Sigmoid colon (tissue), 7 donors: ENCODE results near the gene IGLL1. TPM values are rescaled to one million over a fixed set of nuclear protein-coding genes. Genes with fewer than 3 reads are reported as not detected.
A peak's percentile ranks its signal among the peaks of the same experiment; 100 is the strongest.

Experiments used
- DNase-seq: peaks from one replicate; pipeline ENCODE4 v3.0.0-alpha.2; 2019
- H3K27ac ChIP-seq, 4 donors: fragments of 200-600 bp; sonication (generic); one replicate each; pipeline ENCODE4 v1.5.1; 2016 to 2019; ENCODE audit warnings: mild to moderate bottlenecking in 1 of 4
- H3K27me3 ChIP-seq, 3 donors: fragments of 200-600 bp; sonication (generic); one replicate each; pipeline ENCODE4 v1.5.1; 2019; ENCODE audit warnings: mild to moderate bottlenecking in 1 of 3
- H3K36me3 ChIP-seq, 4 donors: fragments of 200-600 bp; sonication (generic); one replicate each; pipeline ENCODE4 v1.5.1; 2016 to 2019
- H3K4me1 ChIP-seq, 4 donors: fragments of 200-600 bp; sonication (generic); one replicate each; pipeline ENCODE4 v1.5.1; 2017 to 2019
- H3K4me3 ChIP-seq, 4 donors: fragments of 200-600 bp; sonication (generic); one replicate each; pipeline ENCODE4 v1.5.1; 2017 to 2019; ENCODE audit warnings: mild to moderate bottlenecking in 2 of 4, moderate library complexity in 1 of 4
- H3K9me3 ChIP-seq, 4 donors: fragments of 200-600 bp in 3 of 4; sonication (generic) in 3 of 4; one replicate each; pipeline versions ENCODE4 v1.5.1 to v1.6.1; 2013 to 2019
- EP300 ChIP-seq, 4 donors: sonication (generic); formaldehyde crosslinking; IDR thresholded peaks; one replicate each; pipeline ENCODE4 v1.6.1; 2017; ENCODE audit warnings: antibody characterized with exemption in 4 of 4
- POLR2A ChIP-seq, 2 donors: fragments of 450-650 bp; IDR thresholded peaks; one replicate each; pipeline ENCODE4 v1.6.1; 2016; ENCODE audit warnings: antibody characterized with exemption in 2 of 2, mild to moderate bottlenecking in 2 of 2, moderate library complexity in 2 of 2
- POLR2AphosphoS5 ChIP-seq, 4 donors: sonication (generic); formaldehyde crosslinking; IDR thresholded peaks; one replicate each; pipeline ENCODE4 v1.6.1; 2017; ENCODE audit warnings: antibody characterized with exemption in 4 of 4
- WGBS, 2 donors: extraction: QIAGEN DNeasy Blood & Tissue Kit; methylation state at CpG; one replicate each; pipeline ENCODE4 v1.1.7; 2013; 5-methylcytosine and 5-hydroxymethylcytosine counted together
- intact Hi-C: fragments of 100-400 bp; cut with DNase I; formaldehyde crosslinking; loops from one replicate; pipeline ENCODE4 v1.15.1; 2023
- polyA plus RNA-seq, 3 donors: library from polyadenylated mRNA; stranded (reverse); fragments of 200-250 nt; gene quantifications; one replicate each; pipeline ENCODE4 v1.2.3, GENCODE V29; 2013
- total RNA-seq, 4 donors: library from RNA; depleted of rRNA; stranded (reverse); fragments of >200 nt; gene quantifications; one replicate each; pipeline ENCODE4 v1.1.0, GENCODE V29; 2016
- TF ChIP-seq, protein P1 (sequence below), 4 experiments: fragments of 450-650 bp in 3 of 4; fragments of 200-600 bp in 1 of 4; IDR thresholded peaks; one replicate each; pipeline ENCODE4 v1.5.1; 2016 to 2019; ENCODE audit warnings: antibody characterized with exemption in 4 of 4, mild to moderate bottlenecking in 3 of 4, moderate library complexity in 2 of 4
- donor health status: healthy with polysubstance abuse.
- donor health status: Bipolar disorder and iron deficiency.
- donor health status: healthy.

IGLL1 gene
- total and polyA plus RNA-seq, 7 donors = not detected

DNA sequence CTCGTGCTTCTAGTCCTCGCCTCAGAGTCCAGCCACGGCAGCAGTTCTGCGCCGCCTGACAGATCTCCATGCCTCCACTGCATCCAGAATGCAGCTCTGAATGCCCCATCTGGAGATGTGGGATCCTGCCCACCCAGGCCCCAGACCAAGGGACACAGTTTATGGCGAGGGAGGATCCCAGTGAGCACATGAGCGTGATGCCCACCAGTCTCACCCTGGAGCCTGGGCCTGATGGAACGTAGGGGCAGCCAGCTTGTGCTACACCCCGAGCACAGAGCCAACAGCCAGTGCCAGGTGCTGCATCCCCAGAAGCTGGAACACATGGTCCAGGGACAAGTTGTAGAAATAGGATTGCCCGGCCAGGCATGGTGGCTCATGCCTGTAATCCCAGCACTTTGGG lies 10.4 kb downstream of the IGLL1 start:
- Histone ChIP-seq H3K36me3 (no peaks in the 10 kb centered on the region), H3K27ac (no peak overlapping the region), H3K27me3 (peaks cover 10 to 23% (median 17%) of the 10 kb centered on the region in 3 donors), H3K4me3 (no peak overlapping the region), H3K4me1 (peaks cover 0 to 15% (median 14%) of the 10 kb centered on the region in 4 donors), H3K9me3 (no peaks in the 10 kb centered on the region)
- TF ChIP-seq EP300 (IDR thresholded peaks at IDR 0.05) (no peak), POLR2A (IDR thresholded peaks at IDR 0.05) (no peak), POLR2AphosphoS5 (IDR thresholded peaks at IDR 0.05) (no peak)
- TF ChIP-seq, protein P1, sequence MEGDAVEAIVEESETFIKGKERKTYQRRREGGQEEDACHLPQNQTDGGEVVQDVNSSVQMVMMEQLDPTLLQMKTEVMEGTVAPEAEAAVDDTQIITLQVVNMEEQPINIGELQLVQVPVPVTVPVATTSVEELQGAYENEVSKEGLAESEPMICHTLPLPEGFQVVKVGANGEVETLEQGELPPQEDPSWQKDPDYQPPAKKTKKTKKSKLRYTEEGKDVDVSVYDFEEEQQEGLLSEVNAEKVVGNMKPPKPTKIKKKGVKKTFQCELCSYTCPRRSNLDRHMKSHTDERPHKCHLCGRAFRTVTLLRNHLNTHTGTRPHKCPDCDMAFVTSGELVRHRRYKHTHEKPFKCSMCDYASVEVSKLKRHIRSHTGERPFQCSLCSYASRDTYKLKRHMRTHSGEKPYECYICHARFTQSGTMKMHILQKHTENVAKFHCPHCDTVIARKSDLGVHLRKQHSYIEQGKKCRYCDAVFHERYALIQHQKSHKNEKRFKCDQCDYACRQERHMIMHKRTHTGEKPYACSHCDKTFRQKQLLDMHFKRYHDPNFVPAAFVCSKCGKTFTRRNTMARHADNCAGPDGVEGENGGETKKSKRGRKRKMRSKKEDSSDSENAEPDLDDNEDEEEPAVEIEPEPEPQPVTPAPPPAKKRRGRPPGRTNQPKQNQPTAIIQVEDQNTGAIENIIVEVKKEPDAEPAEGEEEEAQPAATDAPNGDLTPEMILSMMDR (IDR thresholded peaks at IDR 0.05) = no peak
- DNase-seq = no peak
- intact Hi-C loops = no loop called here
- WGBS, 2 donors = 91 to 95% methylated on average over 10 of the region's 10 CpGs

DNA sequence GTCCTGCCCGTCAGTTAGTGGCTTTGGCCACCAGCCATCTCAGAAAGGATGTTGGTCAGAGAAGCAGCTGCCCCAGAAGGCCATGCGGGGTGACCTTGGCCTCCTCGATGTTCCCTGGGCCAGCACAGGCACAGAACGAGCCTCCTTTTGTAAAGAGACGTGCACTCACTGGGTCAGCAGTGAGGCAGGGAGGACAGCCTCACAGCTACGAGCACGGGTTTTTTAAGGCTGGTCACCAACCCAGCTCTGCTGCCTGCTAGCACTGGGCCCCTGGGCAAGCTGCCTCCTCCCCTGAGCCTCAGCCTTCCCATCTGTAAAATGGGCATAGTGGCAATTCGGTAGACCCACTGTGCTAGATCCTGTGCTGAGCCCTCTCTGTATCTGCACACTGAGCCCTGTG lies 10.8 kb downstream of the IGLL1 start:
- peaks cover 0 to 15% (median 14%) of the 10 kb centered on the region in 4 donors for H3K4me1 ChIP-seq
- intact Hi-C loops = no loop called here
- H3K27ac ChIP-seq = no peak overlapping the region
- H3K9me3 ChIP-seq = no peaks in the 10 kb centered on the region
- peaks cover 10 to 27% (median 20%) of the 10 kb centered on the region in 3 donors for H3K27me3 ChIP-seq
- no peak for DNase-seq
- no peak overlapping the region for H3K4me3 ChIP-seq
- H3K36me3 ChIP-seq = no peaks in the 10 kb centered on the region
- TF ChIP-seq POLR2A (IDR thresholded peaks at IDR 0.05) (no peak), POLR2AphosphoS5 (IDR thresholded peaks at IDR 0.05) (no peak), EP300 (IDR thresholded peaks at IDR 0.05) (no peak)
- TF ChIP-seq, protein P1 (IDR thresholded peaks at IDR 0.05) = no peak
- 78 to 79% methylated on average over 8 of the region's 8 CpGs for WGBS, 2 donors

DNA sequence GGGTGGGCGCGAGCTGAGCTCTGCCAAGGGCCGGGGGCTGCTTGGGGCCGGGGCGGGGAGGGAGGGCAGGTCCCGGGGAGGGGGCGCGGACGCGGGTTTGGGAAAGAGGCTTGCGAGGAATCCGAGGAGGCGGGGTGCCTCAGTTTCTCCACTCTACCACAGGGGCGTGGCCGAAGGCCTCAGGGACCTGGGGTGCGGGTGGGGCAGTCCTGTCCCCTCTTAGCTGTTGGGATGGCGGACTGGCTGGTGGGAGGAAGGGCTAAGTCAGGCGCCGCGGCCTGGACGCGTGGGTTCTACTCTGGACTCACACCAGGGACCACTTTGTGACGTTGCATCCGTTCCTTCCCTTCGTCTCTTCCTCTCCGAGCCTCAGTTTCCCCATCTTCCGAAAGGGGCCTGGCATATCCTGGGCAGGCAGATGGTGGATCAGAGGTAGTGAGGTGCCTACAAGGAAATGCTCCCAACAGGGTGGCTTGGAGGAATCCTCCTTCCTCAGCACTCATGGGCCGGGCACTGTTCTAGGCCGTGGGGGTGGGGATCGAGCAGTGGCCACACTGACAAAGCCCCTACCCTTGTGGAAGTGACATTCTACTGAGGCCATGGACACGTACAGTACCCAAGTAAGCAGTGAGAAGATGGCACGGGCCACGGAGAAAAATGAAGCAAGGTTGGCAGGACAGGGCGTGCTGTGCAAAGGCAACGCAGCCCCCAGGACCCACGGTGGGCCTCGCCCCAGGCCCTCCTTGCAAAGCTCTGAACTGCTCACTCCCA lies 13.2 kb downstream of the IGLL1 start:
- intact Hi-C loops = no loop called here
- no peak for DNase-seq
- H3K27me3 ChIP-seq = peaks cover 13 to 48% (median 30%) of the 10 kb centered on the region in 3 donors
- TF ChIP-seq, protein P1 (IDR thresholded peaks at IDR 0.05) = no peak
- TF ChIP-seq POLR2A (IDR thresholded peaks at IDR 0.05) (no peak), EP300 (IDR thresholded peaks at IDR 0.05) (no peak), POLR2AphosphoS5 (IDR thresholded peaks at IDR 0.05) (no peak)
- peaks cover 0 to 15% (median 14%) of the 10 kb centered on the region in 4 donors for H3K4me1 ChIP-seq
- H3K4me3 ChIP-seq = peak overlapping the region in 3 of 4 donors; percentile 32 to 51 (median 49)
- no peaks in the 10 kb centered on the region for H3K9me3 ChIP-seq
- H3K36me3 ChIP-seq = no peaks in the 10 kb centered on the region
- H3K27ac ChIP-seq = no peak overlapping the region
- WGBS, 2 donors = 71% methylated on average over 37 of the region's 37 CpGs

DNA sequence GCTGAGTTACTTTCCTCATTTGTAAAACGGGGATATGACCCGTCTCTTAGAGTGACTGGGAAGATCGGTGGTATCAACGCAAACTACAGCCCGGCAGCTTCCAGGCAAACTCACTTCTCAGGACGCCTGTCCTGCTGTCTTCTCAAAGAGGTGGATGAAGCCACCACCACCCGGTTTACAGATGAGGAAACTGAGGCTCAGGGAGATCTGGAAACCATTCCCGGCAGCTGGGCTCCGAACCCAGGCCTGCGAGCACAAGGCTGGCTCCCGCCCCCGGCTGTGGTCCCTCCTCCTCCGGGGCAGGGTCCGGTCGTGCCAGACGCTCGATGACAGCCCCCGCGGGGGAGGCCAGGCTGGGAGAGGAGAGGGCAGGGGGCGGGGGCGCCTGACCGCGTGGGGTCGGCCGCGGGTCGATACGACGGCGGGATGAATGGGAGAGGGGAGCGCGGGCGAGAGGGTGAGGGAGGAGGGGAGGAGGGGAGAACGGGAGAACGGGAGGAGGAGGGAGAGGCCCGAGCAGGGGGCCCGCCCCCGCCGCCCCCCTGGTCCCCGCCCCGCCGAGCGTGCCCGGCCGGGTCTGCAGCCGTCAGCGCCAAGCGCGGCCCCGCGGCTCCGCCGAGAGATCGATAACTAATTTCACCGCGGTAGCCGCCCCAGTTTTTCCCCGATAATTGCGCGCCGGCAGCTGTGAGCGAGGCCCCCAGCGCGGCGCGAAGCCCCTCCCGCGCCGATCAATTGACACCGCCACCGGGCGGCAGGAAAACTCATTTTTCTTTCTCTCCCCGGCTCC lies 14.0 kb downstream of the IGLL1 start:
- H3K36me3 ChIP-seq = no peaks in the 10 kb centered on the region
- no peaks in the 10 kb centered on the region for H3K9me3 ChIP-seq
- intact Hi-C loops = no loop called here
- H3K4me3 ChIP-seq = peak overlapping the region; percentile 12 to 51 (median 40)
- no peak for TF ChIP-seq EP300 (IDR thresholded peaks at IDR 0.05)
- TF ChIP-seq POLR2A (IDR thresholded peaks at IDR 0.05) = no peak
- TF ChIP-seq, protein P1 (IDR thresholded peaks at IDR 0.05) = no peak
- no peak for TF ChIP-seq POLR2AphosphoS5 (IDR thresholded peaks at IDR 0.05)
- peaks cover 13 to 56% (median 35%) of the 10 kb centered on the region in 3 donors for H3K27me3 ChIP-seq
- peak; percentile 51 for DNase-seq
- 1% methylated on average over 73 of the region's 73 CpGs for WGBS, 2 donors
- H3K4me1 ChIP-seq = peaks cover 0 to 15% (median 14%) of the 10 kb centered on the region in 4 donors
- no peak overlapping the region for H3K27ac ChIP-seq
